ENCODE data around the gene OR6S1. TPM values are rescaled to one million over a fixed set of nuclear protein-coding genes. Genes with fewer than 3 reads are reported as not detected.

OR6S1 gene
- total RNA-seq, 2 donors from 2014 or later: not detected

GRCh38 chr14:20686386-20687143, 45.1 kb upstream of the OR6S1 start:
- Histone ChIP-seq H3K36me3 (no peaks in the 10 kb centered on the region), H3K4me3 (peak overlapping the region in 1 of 2 donors; percentile 65), H3K27ac (peak overlapping the region; percentile 99 to 100), H3K9me3 (no peaks in the 10 kb centered on the region), H3K4me1 (replicated peaks) (no peaks in the 10 kb centered on the region), H3K27me3 (replicated peaks; ENCODE audit: insufficient read depth) (no peaks in the 10 kb centered on the region)
- peak; percentile 39 for DNase-seq (ENCODE audit: low spot score)
- WGBS: 44% methylated on average over 7 of the region's 7 CpGs
- intact Hi-C loops (cut with DNase I): no loop called here
- TF ChIP-seq CTCF (IDR thresholded peaks at IDR 0.05) (no peak), POLR2AphosphoS5 (IDR thresholded peaks at IDR 0.05) (peak; percentile 40), POLR2A (IDR thresholded peaks at IDR 0.05) (no peak)

GRCh38 chr14:20684662-20685456, 43.4 kb upstream of the OR6S1 start:
- H3K27ac ChIP-seq: peak overlapping the region; percentile 99 to 100
- no peak for TF ChIP-seq POLR2A (IDR thresholded peaks at IDR 0.05)
- TF ChIP-seq POLR2AphosphoS5 (IDR thresholded peaks at IDR 0.05): peak; percentile 48
- no peak for TF ChIP-seq CTCF (IDR thresholded peaks at IDR 0.05)
- intact Hi-C loops (cut with DNase I): loop anchor here (2.0 to 5.0 kb wide), 5 partner anchors 53 to 417 kb away; partner anchors contain the start of genes PARP2, PIP4P1, TEP1 and TMEM253
- H3K9me3 ChIP-seq: no peaks in the 10 kb centered on the region
- no peaks in the 10 kb centered on the region for H3K4me1 ChIP-seq (replicated peaks)
- WGBS: 6% methylated on average over 22 of the region's 22 CpGs
- peak overlapping the region; percentile 65 to 73 for H3K4me3 ChIP-seq
- H3K36me3 ChIP-seq: no peaks in the 10 kb centered on the region
- peak; percentile 68 for DNase-seq (ENCODE audit: low spot score)
- no peaks in the 10 kb centered on the region for H3K27me3 ChIP-seq (replicated peaks; ENCODE audit: insufficient read depth)

GRCh38 chr14:20683891-20684661, 42.6 kb upstream of the OR6S1 start, which contains the start of gene RNASE4:
RNASE4 (plus strand) TSS chr14:20684560; CDS start chr14:20699372, 14,812 bp downstream.
- peak within 1 kb of the TSS; percentile 99 to 100 for H3K27ac ChIP-seq
- WGBS: under 1% methylated on average over 39 of the region's 42 CpGs
- no peaks in the 10 kb centered on the region for H3K27me3 ChIP-seq (replicated peaks; ENCODE audit: insufficient read depth)
- no peaks in the 10 kb centered on the region for H3K4me1 ChIP-seq (replicated peaks)
- peak; percentile 93 for DNase-seq (ENCODE audit: low spot score)
- no peaks in the 10 kb centered on the region for H3K36me3 ChIP-seq
- no peaks in the 10 kb centered on the region for H3K9me3 ChIP-seq
- intact Hi-C loops (cut with DNase I): loop anchor here (2.0 to 5.0 kb wide), 6 partner anchors 52 to 418 kb away; partner anchors contain the start of genes PARP2, PIP4P1, TEP1 and TMEM253
- peak within 1 kb of the TSS; percentile 65 to 73 for H3K4me3 ChIP-seq
- peak; percentile 83 for TF ChIP-seq POLR2AphosphoS5 (IDR thresholded peaks at IDR 0.05)
- TF ChIP-seq CTCF (IDR thresholded peaks at IDR 0.05): no peak
- peak; percentile 79 for TF ChIP-seq POLR2A (IDR thresholded peaks at IDR 0.05)

GRCh38 chr14:20683125-20683890, 41.8 kb upstream of the OR6S1 start:
- no peak for TF ChIP-seq POLR2A (IDR thresholded peaks at IDR 0.05)
- no peak for TF ChIP-seq CTCF (IDR thresholded peaks at IDR 0.05)
- no peak for TF ChIP-seq POLR2AphosphoS5 (IDR thresholded peaks at IDR 0.05)
- Histone ChIP-seq H3K9me3 (no peaks in the 10 kb centered on the region), H3K36me3 (no peaks in the 10 kb centered on the region), H3K4me1 (replicated peaks) (no peaks in the 10 kb centered on the region), H3K27me3 (replicated peaks; ENCODE audit: insufficient read depth) (no peaks in the 10 kb centered on the region), H3K4me3 (peak overlapping the region; percentile 65 to 73), H3K27ac (peak overlapping the region; percentile 99 to 100)
- peak; percentile 73 for DNase-seq (ENCODE audit: low spot score)
- WGBS: under 1% methylated on average over 38 of the region's 38 CpGs
- intact Hi-C loops (cut with DNase I): loop anchor here (2.0 to 5.0 kb wide), 4 partner anchors 51 to 419 kb away; partner anchors contain the start of genes PIP4P1 and TMEM253
